ENCODE results near the gene ASPA. TPM values are rescaled to one million over a fixed set of nuclear protein-coding genes. Genes with fewer than 3 reads are reported as not detected.

The ASPA gene
- total and polyA plus RNA-seq, 2 of the 13 experiments (the other 11 are each of a cell fraction or from before 2014, with no cell fraction given) = not detected

- DNase-seq (ENCODE audit: low spot score) = no peak
- Histone ChIP-seq H3K79me2 (ENCODE audit: insufficient read depth, low read length) (no peaks in the 10 kb centered on the region), H3K4me2 (ENCODE audit: low read depth, low read length) (no peak overlapping the region), H3K36me3 (replicated peaks in 1 of 2; ENCODE audit: control insufficient read depth in 1 of 2, insufficient read depth in 2 of 2, low read length in 2 of 2) (no peaks in the 10 kb centered on the region), H3K9ac (ENCODE audit: insufficient read depth, low read depth, low read length) (no peak overlapping the region), H2AFZ (ENCODE audit: low read length) (no peak overlapping the region), H3K4me3 (replicated peaks in 1 of 3; ENCODE audit: insufficient read depth in 1 of 3, low read depth in 2 of 3, low read length in 3 of 3) (no peak overlapping the region), H4K20me1 (ENCODE audit: insufficient read depth, low read length) (no peaks in the 10 kb centered on the region), H3K27me3 (ENCODE audit: control insufficient read depth in 1 of 2, insufficient read depth in 2 of 2, low read length in 2 of 2) (peaks cover 0 to 6% of the 10 kb centered on the region in 2 experiments; a peak in 2 of 5 replicates), H3K4me1 (ENCODE audit: insufficient read depth, low read length) (no peaks in the 10 kb centered on the region), H3K27ac (ENCODE audit: extremely low read length, insufficient read depth, low read length) (no peak overlapping the region), H3K9me3 (ENCODE audit: low read length) (no peaks in the 10 kb centered on the region)
- FAIRE-seq = no peak
- WGBS (ENCODE audit: low lambda C conversion rate) = 42% methylated on average over 7 of the region's 7 CpGs
- no TSS peak for BruUV-seq (replicated peaks)
- ChIA-PET POLR2A (no interaction called here), CTCF (ENCODE audit: low intra/inter-chr PET ratio, low total read pairs) (no interaction called here)
- in situ Hi-C loops (cut with HindIII; ENCODE audit: extremely low pct_ligation_motif_present, low pct_unique_long_range_greater_than_20kb) = no loop called here
- ATAC-seq = no peak
- intact Hi-C loops (cut with micrococcal nuclease; ENCODE audit: unreplicated experiment) = no loop called here
- TF ChIP-seq PRPF4 (IDR thresholded peaks at IDR 0.05; ENCODE audit: low read depth, low read length, poor library complexity, severe bottlenecking) = no peak
- TF ChIP-seq ZNF710 (CRISPR knock-in tag; IDR thresholded peaks at IDR 0.05; ENCODE audit: borderline replicate concordance) = no peak
- no peak for TF ChIP-seq ATAD3A (CRISPR knock-in tag; IDR thresholded peaks at IDR 0.05)
- no peak for TF ChIP-seq ZNF503 (CRISPR knock-in tag; IDR thresholded peaks at IDR 0.05)
- no peak for TF ChIP-seq ZNF841 (CRISPR knock-in tag; IDR thresholded peaks at IDR 0.05; ENCODE audit: borderline replicate concordance)
- no peak for TF ChIP-seq ASH2L (IDR thresholded peaks at IDR 0.05; ENCODE audit: insufficient read length, low read depth, low read length)
- TF ChIP-seq MEF2D (CRISPR knock-in tag; IDR thresholded peaks at IDR 0.05) = no peak
- no peak for TF ChIP-seq IRF9 (CRISPR knock-in tag; IDR thresholded peaks at IDR 0.05; ENCODE audit: borderline replicate concordance)
- no peak for TF ChIP-seq ZNF646 (CRISPR knock-in tag; IDR thresholded peaks at IDR 0.05)
Observed at GRCh38 chr17:3497101-3497500, 21.3 kb downstream of the ASPA start.
